Measurements from ENCODE around the gene CFH. TPM values are rescaled to one million over a fixed set of nuclear protein-coding genes. Genes with fewer than 3 reads are reported as not detected.

CFH gene
- total RNA-seq, 4 donors from 2014 or later: 9.2 to 90.6 (median 43.8) TPM

DNA sequence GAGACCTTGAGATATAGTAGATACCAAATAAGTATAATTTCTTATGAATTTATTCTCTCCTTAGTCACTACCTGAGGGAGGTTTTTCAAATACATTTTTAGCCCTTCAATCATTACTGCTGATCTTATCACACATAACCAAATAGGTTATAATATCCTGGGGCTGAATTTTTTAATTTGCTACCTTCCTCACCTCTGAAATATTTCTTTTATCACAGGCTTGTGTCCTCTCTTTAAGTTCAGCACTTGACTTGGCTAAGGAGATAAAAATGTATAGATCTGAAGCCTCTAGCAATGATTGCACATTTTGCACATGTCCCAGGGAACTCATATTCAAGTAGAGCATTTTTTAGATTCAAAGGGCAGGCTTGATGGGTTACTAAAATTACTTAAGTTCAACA, 23.1 kb downstream of the CFH start:
- DNase-seq: no peak
- Histone ChIP-seq H3K4me1 (no peaks in the 10 kb centered on the region), H3K9me3 (no peaks in the 10 kb centered on the region), H3K27me3 (no peaks in the 10 kb centered on the region), H3K27ac (no peak overlapping the region), H3K36me3 (peaks cover 0 to 35% (median 0%) of the 10 kb centered on the region in 3 donors), H3K4me3 (no peak overlapping the region)
- intact Hi-C loops (cut with DNase I): no loop called here
- TF ChIP-seq POLR2A (IDR thresholded peaks at IDR 0.05): no peak
- TF ChIP-seq, protein P1, sequence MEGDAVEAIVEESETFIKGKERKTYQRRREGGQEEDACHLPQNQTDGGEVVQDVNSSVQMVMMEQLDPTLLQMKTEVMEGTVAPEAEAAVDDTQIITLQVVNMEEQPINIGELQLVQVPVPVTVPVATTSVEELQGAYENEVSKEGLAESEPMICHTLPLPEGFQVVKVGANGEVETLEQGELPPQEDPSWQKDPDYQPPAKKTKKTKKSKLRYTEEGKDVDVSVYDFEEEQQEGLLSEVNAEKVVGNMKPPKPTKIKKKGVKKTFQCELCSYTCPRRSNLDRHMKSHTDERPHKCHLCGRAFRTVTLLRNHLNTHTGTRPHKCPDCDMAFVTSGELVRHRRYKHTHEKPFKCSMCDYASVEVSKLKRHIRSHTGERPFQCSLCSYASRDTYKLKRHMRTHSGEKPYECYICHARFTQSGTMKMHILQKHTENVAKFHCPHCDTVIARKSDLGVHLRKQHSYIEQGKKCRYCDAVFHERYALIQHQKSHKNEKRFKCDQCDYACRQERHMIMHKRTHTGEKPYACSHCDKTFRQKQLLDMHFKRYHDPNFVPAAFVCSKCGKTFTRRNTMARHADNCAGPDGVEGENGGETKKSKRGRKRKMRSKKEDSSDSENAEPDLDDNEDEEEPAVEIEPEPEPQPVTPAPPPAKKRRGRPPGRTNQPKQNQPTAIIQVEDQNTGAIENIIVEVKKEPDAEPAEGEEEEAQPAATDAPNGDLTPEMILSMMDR (IDR thresholded peaks at IDR 0.05): no peak

DNA sequence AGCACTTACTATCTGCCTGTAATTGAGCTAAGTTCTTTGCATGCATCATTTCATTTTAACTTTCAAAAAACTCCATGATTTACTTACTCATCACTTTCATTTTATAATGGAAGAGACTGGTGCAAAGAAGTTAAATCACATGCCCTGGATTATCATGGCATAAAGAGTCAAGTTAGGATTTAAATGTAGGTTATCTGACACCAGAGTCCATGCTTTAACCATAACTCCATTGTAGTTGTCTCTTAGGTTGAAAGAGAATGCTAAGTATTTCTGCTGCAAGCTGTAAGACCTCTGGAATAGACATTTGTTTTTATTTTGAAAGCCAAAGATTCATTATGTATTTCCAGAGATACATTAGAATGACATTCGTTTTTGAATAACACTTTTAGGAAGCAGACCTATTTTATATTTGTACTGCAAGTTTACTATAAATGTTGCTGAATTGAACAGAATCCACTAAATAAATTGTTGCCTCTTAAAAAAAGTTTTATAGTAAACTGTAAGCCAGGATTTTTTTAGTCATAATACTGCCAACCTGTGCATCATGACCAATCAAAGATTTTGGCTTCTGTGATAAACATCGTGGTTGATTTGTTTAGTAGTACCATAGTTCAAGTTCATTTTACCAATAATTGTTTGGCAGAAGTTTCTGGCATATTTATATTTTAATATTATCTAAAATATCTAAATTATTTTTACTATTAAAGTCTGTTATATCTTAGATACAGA, 26.1 kb downstream of the CFH start:
- Histone ChIP-seq H3K4me3 (no peak overlapping the region), H3K27me3 (no peaks in the 10 kb centered on the region), H3K36me3 (peaks cover 0 to 33% (median 0%) of the 10 kb centered on the region in 3 donors), H3K4me1 (no peaks in the 10 kb centered on the region), H3K27ac (no peak overlapping the region), H3K9me3 (no peaks in the 10 kb centered on the region)
- TF ChIP-seq POLR2A (IDR thresholded peaks at IDR 0.05): no peak
- TF ChIP-seq, protein P1 (IDR thresholded peaks at IDR 0.05): no peak
- intact Hi-C loops (cut with DNase I): no loop called here
- 60 to 70% methylated on average over 2 of the region's 2 CpGs for WGBS, 2 donors
- DNase-seq: no peak

DNA sequence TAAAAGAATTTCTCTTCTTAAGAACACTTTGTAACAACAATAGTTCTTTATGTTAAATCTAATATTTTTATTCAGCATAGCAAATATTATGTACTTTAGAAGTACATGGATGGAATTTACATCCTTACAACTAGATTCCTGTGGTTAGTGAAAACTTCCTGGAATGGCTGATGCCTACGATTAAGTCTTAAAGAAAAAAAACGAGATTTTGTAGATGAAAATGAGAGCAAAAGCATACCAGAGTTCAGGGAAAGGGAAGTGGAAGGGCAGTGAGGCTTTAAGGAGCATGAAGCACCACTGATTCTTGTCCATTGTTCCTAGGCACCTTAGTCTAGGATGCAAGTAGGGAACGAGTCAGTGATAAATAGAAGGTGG, 26.7 kb downstream of the CFH start:
- intact Hi-C loops (cut with DNase I): no loop called here
- Histone ChIP-seq H3K36me3 (peaks cover 0 to 28% (median 0%) of the 10 kb centered on the region in 3 donors), H3K4me1 (no peaks in the 10 kb centered on the region), H3K27me3 (no peaks in the 10 kb centered on the region), H3K27ac (no peak overlapping the region), H3K4me3 (no peak overlapping the region), H3K9me3 (no peaks in the 10 kb centered on the region)
- TF ChIP-seq, protein P1 (IDR thresholded peaks at IDR 0.05): no peak
- no peak for TF ChIP-seq POLR2A (IDR thresholded peaks at IDR 0.05)
- WGBS, 2 donors: 49 to 61% methylated on average over 3 of the region's 3 CpGs
- no peak for DNase-seq

DNA sequence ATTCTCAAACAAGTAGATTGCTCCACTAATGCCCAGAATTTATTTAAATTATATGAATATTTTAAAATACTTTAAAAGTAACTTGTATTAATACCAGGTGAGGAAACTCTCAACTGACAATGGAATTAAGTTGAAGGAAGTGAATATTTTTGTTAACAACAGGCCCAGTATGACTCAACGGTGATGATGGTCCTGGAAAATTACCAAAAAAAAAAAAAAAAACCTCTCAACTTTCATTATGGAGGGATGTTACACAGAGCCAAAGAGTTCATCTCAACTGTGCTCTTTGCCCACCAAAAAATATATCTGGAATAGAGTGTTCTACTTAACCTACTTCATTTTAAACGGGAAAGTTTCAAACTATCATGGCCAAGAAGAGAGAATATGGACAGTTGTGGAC, 28.3 kb downstream of the CFH start:
- no peaks in the 10 kb centered on the region for H3K9me3 ChIP-seq
- intact Hi-C loops (cut with DNase I): no loop called here
- TF ChIP-seq, protein P1 (IDR thresholded peaks at IDR 0.05): no peak
- TF ChIP-seq POLR2A (IDR thresholded peaks at IDR 0.05): no peak
- H3K27ac ChIP-seq: no peak overlapping the region
- DNase-seq: no peak
- H3K4me1 ChIP-seq: no peaks in the 10 kb centered on the region
- no peak overlapping the region for H3K4me3 ChIP-seq
- 51 to 53% methylated on average over 2 of the region's 2 CpGs for WGBS, 2 donors
- H3K36me3 ChIP-seq: peaks cover 0 to 17% (median 0%) of the 10 kb centered on the region in 3 donors
- no peaks in the 10 kb centered on the region for H3K27me3 ChIP-seq

DNA sequence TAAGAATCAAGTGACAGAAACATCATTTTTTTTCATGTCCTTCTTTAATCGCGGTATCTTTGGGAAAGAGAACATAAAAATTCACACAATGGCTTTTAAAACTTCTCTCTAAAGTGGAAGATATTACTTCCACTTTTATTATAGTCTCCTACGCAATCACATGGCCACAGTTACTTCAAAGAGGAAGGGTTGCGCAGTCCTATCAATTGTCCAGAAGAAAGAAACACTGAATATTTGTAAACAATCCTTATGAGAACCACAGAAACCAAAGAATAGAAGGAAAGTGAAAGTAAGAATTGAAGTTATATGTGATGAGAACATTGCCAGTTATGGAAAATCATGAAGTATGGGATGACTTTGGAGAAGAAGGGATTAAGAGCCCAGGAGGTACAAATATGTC, 32.6 kb downstream of the CFH start:
- H3K36me3 ChIP-seq: peaks cover 0 to 22% (median 0%) of the 10 kb centered on the region in 3 donors
- no peaks in the 10 kb centered on the region for H3K27me3 ChIP-seq
- DNase-seq: no peak
- no peak overlapping the region for H3K27ac ChIP-seq
- H3K4me3 ChIP-seq: no peak overlapping the region
- intact Hi-C loops (cut with DNase I): no loop called here
- H3K4me1 ChIP-seq: no peaks in the 10 kb centered on the region
- WGBS, 2 donors: 82 to 90% methylated on average over 4 of the region's 4 CpGs
- H3K9me3 ChIP-seq: no peaks in the 10 kb centered on the region
- TF ChIP-seq POLR2A (IDR thresholded peaks at IDR 0.05): no peak
- TF ChIP-seq, protein P1 (IDR thresholded peaks at IDR 0.05): no peak

All from esophagus squamous epithelium (tissue), 5 donors.